Endometrial microvascular endothelial cells (primary cell): ENCODE measurements around the gene ARHGEF19. TPM values are rescaled to one million over a fixed set of nuclear protein-coding genes. Genes with fewer than 3 reads are reported as not detected.
"Not testable (repeated sequence)": the region's sequence is repeated elsewhere in the genome, so short reads cannot be mapped to it uniquely, and the experiment has no call there.

Source experiments
- in situ Hi-C: cut with HindIII; loops from 2 replicates; pipeline ENCODE4 v1.10.0; 2017; ENCODE audit warnings: low sequenced_read_pairs, low pct_unique_long_range_greater_than_20kb; ENCODE audit errors: inconsistent ontology term
- total RNA-seq: library from RNA; depleted of rRNA; stranded (reverse); fragments of >200 nt; gene quantifications from one replicate; pipeline ENCODE4 v1.2.3, GENCODE V29; 2015; ENCODE audit errors: inconsistent ontology term

The ARHGEF19 gene
- total RNA-seq, 1 donor from 2014 or later = 3.1 TPM

DNA sequence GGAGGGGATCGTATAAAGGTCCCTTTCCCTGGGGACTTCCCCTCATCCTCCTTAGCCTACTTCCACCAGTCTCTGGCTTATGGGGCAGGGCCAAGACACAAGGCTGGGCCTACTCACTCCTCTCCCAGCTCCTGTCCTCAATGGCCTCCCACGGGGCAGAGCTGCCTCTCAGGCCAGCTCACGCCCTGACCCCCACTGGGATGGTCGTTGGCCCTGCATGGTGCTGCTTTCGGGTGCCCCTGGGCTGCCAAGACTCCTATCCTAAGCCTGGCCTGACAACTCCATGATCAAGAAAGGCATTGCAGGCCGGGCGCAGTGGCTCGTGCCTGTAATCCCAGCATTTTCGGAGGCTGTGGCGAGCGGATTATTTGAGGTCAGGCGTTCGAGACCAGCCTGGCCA is 18.3 kb upstream of the ARHGEF19 start:
- in situ Hi-C loops = loop anchor here (25.0 kb wide), 1 partner anchor 132 kb away; the partner anchor contains the start of genes FBXO42 and SZRD1

DNA sequence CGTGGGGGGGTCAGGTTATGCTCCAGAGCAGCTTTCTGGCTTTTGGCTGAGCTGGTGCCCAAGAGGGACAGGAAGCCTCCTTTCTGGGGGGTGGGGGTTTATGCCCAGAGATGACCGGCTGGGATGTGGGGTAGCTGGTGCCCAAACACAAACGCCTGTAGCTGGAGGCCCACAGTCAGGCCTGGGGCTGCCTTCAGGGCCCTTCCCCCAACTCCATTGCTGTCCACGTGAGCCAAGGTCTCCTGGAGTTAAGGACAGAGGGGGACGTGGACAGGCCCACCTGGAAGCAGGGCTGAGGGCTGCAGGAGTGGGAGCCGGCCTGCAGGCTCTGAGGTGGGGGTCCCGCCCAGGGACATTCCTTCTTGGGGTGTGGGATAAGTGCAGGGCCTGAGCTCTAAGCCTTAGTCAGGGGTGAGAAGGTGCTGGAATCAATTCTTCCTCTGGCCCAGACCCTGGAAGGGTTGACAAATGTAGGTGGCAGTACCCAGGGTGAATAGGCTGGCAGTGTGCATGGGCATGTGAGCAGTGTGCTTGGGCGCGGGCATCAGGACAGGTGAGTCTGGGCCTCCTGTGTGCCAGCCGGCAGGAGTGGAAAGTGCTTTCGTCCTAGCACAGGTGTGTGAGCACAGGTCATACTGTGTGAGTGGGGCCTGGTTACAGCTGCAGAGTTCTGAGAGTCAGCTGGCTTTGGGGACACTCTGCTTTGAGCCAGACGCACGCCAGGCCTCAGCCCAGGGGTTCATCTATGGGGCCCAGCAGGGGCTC is 17.7 kb upstream of the ARHGEF19 start:
- in situ Hi-C loops = loop anchor here (25.0 kb wide), 1 partner anchor 132 kb away; the partner anchor contains the start of genes FBXO42 and SZRD1

DNA sequence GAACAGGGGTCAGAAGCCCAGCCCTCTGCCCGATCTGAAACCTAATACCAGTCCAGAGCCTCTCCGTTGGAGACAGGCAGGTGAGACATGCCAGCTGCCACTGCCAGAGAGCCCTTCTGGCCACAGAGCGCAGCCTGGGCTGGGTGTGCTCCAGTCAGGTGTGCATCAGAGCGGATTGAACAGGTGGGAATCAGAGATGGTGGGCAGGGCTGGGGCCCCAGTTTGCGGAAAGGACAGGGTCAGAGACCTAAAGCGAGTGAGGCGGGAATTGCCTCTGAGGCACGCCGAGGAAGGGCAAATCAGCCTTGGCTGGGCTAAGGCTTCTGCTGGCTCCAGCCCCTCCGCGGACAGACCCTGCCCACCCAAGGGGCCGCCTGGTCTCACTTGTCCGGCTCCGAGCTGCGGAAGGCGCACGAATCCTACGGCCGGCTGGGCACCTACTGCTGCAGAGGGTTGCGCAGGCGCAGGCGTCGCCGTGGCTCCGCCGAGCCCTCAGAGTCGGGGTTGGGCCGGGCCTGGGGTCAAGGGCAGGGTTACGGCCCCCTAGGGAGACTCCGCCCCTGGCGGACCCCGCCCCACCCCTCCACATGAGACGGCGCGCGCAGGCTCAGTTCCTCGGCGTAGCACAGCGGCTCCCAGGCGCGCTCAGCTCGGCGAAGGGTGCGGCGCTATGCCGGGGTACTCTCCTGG is 14.2 kb upstream of the ARHGEF19 start:
- in situ Hi-C loops = loop anchor here (25.0 kb wide), 1 partner anchor 136 kb away; the partner anchor contains the start of genes FBXO42 and SZRD1

DNA sequence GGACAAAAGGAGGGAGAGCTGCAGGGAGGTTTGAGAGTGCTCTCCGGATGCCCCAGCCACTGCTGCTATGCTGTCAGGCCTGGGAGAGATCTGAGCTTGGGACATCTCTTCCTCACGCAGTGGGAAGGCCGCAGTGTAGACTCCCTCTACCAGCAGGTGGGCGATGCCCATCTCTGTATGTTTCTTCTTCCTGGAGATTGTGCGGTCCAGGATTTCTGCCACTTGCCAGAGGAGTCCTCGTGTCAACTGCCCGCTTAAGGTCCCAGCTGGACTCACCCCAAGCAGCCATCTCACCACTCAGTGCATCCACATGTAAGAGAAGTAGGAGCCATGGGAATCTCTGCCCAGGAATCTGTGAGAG is 13.7 kb upstream of the ARHGEF19 start:
- in situ Hi-C loops = loop anchor here (25.0 kb wide), 1 partner anchor 136 kb away; the partner anchor contains the start of genes FBXO42 and SZRD1

DNA sequence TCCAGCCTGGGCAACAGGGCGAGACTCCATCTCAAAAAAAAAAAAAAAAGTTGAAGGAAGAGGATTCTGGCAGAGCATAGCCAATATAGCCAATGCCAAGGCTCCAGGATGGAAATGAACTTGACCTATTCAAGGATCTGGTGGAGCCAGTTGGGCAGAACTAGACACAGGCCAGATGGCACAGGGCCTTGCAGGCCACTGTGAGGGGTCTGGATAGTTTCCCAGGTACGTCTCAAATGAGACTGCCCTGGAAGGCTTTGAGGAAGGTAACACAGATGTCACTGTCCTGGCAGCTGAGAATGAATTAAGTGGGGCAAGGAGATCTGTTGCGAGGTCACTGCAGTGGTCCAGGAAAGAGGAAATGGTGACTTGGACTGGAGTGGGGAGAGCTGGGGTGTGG is 12.0 kb upstream of the ARHGEF19 start:
- in situ Hi-C loops = no loop called here

DNA sequence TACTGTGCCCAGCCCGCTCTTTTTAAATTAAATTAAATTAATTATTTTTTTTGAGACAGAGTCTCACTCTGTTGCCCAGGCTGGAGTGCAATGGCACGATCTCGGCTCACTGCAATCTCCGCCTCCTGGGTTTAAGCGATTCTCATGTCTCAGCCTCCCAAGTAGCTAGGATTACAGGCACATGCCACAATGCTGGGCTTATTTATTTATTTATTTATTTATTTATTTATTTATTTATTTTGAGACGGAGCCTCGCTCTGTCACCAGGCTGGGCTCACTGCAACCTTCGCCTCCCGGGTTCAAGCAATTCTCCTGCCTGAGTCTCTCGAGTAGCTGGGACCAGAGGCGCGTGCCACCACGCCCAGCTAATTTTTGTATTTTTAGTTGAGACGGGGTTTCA is 10.3 kb upstream of the ARHGEF19 start:
- in situ Hi-C loops = not testable (repeated sequence)

DNA sequence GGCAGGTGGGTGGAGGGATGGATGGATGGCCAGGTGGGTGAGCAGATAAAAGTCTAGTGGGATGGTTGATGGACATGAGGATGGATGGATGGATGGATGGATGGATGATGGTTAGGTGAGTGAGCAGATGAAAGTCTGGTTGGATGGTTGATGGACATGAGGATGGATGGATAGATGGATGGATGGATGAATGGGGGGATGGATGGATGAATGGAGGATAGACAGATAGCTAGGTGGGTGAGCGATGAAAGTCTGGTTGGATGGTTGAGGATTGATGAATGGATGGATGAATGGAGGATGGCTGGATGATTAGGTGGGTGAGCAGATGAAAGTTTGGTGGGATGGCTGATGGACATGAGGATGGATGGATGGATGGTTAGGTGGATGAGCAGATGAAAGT is 9.0 kb upstream of the ARHGEF19 start:
- in situ Hi-C loops = no loop called here

DNA sequence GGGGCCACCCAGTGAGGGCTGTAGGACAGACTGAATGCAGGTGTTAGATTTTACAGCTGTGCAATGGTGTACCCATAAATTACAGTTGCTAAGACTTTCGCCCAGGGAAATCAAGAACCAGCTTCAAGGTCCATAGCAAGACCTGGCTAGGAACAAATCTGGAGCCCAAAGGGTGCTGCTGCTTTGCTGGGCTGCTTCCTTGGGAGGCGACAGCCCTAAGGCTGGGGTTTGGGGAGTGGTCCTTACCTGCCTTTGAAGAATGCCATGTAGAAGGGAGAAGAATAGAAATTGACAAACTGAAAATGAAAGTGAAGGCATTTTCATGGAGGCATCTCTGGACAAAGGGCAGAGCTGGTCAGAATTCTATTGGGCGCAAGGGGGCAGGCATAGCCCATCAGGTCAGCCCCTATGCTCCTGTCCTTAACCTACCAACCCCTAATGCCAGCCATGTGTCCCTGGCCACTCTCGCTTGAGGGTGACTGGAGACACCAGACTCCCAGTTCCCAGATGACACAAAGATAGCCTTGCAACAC is 7.6 kb upstream of the ARHGEF19 start:
- in situ Hi-C loops = loop anchor here (10.0 kb wide), 1 partner anchor 155 kb away; no protein-coding TSS in a partner anchor

DNA sequence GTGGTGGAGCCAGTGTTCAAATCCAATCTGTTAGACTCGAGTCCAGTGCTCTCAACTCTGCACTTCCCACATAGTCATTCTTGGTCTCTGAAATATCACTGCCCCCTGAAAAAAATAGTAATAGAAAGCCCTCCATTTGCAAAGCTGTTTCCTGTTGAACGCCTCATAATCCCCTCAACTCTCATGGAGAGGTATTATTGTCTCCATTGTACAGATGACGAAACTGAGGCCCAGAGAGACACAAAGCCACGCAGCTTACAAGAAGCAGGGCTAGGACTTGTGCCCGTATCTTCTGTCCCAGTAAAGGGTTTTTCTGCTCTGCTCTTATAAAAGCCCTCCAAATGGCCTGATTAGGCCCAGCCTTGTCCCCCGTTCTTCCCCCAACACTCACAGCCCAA is 6.2 kb upstream of the ARHGEF19 start:
- in situ Hi-C loops = loop anchor here (10.0 kb wide), 1 partner anchor 154 kb away; no protein-coding TSS in a partner anchor

DNA sequence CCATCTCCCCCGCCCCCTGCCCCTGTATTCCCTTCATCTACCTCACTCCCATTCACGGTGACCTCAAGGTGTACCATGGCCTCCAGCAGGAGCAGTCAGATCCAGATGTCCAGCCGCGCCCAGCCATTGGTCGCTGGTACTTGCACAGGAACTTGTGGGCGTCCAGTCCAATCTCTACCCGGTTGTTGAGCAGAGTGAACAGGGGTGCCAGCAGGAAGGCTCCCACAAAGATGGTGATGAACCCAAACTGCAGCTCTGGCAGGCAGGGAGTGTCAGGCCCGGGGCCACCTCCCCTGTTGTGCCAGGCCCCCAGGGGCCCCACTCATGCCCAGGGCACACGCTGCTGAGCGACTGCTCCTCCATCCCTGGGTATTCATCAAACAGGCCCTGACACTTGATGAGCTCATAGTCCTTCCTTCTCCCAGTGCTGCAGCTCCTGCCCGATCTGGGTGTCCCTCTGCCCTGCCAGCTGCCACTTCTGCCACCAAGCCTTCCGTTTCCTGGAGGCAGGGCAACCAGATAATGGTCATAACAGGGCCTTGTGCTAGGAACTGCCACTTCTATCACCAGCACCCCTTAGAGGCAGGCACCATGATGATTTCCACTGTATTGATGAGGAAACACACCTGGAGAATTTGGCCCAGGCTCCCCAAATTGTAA is 5.7 kb upstream of the ARHGEF19 start:
- in situ Hi-C loops = loop anchor here (10.0 kb wide), 1 partner anchor 153 kb away; no protein-coding TSS in a partner anchor

DNA sequence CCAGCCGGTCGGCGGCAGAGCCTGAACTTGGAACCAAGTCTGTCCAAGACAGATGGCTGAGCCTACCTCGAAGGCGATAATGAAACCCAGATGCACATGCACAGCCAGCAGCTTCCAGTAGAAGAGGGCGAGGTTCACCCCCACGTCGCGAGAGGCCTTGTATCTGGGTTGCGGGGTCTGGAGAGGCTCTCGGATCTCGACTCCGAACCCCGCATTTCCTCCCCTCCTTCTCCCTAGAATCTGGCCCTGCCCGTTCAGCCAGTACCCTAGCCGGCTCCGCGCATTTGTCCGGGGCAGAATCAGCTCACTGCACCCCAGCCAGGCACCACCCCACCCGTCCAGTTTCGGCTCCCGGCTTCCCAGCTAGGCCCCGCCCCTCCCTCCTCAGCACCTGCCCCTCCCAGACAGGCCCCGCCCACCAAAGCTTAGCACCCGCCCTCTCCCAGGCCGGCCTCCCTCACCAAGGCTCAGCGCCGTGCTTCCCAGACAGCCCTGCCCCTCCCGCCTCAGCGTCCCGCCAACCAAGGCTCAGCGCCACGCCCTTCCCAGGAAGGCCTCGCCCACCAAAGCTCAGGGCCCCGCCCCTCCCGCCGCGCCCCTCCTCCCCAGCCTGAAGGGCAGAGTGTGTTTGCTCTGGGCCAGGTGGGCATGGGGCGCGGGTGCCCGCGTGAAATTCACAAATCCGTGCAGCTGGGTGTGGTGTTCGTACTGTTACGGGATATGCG is 4.8 kb upstream of the ARHGEF19 start:
- in situ Hi-C loops = loop anchor here (10.0 kb wide), 1 partner anchor 152 kb away; no protein-coding TSS in a partner anchor

DNA sequence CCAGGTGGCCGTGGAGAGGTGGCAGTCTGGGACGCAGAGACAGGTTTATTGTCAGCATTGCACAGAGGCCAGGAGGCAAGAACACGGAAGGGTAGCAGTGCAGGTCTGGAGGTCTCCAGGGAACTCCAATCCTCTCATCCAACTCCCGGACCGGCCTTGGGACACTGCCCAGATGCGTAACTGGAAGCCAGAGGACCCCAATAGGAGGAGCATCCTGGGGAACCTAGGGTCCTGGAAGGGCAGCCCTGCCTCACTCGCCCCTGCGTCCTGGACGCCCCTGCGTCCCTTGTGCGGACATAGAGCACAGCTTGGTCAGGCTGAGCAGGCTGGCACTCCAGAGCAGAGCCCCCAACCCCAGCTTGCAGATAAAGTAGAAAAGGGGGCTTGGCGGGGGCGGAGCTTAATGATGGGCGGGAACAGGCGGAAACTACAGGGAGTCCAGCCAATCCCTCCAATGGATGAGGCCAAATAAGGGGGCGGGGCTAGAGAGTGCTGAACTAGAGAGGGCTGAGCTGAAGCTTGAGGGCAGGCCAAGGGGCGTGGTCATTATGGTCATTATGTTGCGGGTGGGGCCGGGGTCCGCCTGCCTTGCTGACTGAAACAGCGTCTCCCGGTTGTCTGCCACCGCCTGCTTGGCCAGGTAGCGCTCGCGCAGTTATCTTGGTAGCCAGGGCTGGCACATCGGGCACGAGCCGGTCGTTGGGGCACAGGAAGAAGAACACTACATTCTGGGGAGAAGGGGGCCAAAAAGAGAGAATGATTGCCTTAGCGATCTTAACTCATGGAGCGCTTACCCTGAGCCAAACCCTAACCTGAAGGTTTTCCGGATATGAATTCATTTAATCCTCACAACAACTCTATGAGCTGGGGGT is 3.7 kb upstream of the ARHGEF19 start:
- in situ Hi-C loops = loop anchor here (10.0 kb wide), 1 partner anchor 151 kb away; no protein-coding TSS in a partner anchor

DNA sequence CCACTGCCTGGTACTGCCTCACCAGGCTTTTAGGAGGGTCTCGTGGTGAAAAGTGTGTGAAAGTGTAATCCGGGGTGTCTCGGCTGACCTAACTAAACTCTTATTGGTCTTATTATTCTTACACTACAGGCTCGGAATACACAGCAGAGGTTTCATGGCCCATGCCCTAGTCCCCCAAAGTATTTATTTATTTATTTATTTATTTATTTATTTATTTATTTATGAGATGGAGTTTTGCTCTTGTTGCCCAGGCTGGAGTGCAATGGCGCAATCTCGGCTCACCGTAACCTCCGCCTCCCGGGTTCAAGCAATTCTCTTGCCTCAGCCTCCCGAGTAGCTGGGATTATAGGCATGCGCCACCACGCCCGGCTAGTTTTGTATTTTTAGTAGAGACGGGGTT is 2.8 kb upstream of the ARHGEF19 start:
- in situ Hi-C loops = loop anchor here (10.0 kb wide), 1 partner anchor 150 kb away; no protein-coding TSS in a partner anchor

DNA sequence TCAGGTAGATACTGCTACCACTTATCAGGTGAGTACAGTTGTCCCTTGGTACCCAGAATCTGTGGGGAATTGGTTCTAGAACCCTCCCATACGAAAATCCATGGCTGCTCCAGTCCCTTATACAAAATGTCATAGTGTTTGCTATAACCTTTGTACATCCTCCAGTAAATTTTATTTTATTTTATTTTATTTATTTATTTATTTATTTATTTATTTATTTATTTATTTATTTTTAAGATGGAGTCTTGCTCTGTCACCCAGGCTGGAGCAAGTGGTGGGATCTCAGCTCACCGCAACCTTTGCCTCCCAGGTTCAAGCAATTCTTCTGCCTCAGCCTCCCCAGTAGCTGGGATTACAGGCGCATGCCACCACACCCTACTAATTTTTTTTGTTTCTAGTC is 1.1 kb upstream of the ARHGEF19 start:
- in situ Hi-C loops = loop anchor here (10.0 kb wide), 1 partner anchor 149 kb away; no protein-coding TSS in a partner anchor

DNA sequence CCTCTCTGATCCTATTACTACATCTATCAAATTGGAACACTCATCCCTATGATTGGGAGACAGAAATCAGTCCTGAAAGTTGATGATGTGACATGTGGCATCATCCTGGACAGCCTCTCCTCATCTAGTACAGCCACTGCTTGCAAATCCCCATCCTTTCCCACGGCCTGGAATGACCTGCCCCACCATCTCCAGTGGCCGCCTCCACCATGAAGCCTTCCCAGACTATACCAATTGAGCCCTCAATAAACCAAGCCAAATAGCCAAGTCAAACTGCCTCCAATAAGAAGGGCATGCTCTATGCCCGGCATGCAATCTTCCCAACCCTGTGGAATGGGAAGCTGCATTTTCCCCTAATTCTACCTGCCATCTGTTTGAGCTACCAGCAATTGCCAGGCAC is 561 bp upstream of the ARHGEF19 start:
- in situ Hi-C loops = loop anchor here (10.0 kb wide), 1 partner anchor 148 kb away; no protein-coding TSS in a partner anchor

DNA sequence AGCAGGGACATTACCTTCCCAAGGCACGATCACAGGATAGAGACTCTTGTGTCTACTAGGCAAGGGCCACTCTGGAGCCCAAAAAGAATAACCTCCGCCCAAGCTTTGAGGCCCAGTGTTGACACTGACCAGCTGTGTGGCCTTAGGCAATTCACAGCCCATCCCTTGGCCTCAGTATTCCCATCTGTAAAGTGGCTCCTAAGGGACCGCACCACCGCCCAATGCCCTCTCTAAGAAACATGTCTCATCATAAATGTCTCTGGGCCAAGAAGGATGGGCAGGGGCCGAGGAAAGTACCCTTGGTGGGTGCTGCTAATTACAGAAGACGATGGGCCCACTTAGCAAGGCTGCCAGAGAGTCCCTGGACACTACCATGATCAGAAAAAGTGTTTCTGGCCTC is 628 bp downstream of the ARHGEF19 start:
- in situ Hi-C loops = loop anchor here (10.0 kb wide), 1 partner anchor 147 kb away; no protein-coding TSS in a partner anchor

DNA sequence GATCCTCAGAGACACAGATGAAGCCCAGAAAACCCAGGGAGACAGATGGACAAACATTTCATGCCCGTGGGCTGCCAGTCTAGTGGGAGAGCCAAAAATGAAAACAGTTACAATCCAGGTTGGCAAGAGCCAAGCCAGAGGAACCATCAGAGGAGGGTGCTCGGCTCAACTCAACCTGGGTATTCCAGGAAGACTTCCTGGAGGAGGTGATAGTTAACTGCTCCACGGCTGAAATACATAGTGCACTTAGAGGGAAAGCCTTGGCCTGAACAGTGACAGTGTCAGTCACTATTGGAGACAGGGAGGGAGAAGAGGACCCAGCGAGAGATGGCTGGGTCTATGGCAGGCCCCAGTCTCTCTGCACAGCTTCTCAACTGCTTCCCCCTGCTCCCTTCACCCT is 1.9 kb downstream of the ARHGEF19 start:
- in situ Hi-C loops = loop anchor here (10.0 kb wide), 1 partner anchor 146 kb away; no protein-coding TSS in a partner anchor
